B cell (primary cell): ENCODE results near the gene SULT2B1.

Experiments
- CTCF ChIP-seq: fragments of 200-600 bp; IDR thresholded peaks from one replicate; pipeline ENCODE4 v1.8.0; 2022; ENCODE audit warnings: antibody characterized with exemption, mild to moderate bottlenecking
- EZH2 ChIP-seq: IDR thresholded peaks from 2 replicates; pipeline ENCODE4 v1.6.1; 2012; ENCODE audit warnings: borderline replicate concordance, low read depth, mild to moderate bottlenecking, moderate library complexity, low read length; ENCODE audit not compliant: insufficient read depth, poor library complexity, severe bottlenecking

GRCh38 chr19:48507911-48508439 lies 44.0 kb upstream of the SULT2B1 start:
- TF ChIP-seq CTCF (no peak), EZH2 (no peak)
